Measurements from ENCODE around the gene MYMK.

DNA sequence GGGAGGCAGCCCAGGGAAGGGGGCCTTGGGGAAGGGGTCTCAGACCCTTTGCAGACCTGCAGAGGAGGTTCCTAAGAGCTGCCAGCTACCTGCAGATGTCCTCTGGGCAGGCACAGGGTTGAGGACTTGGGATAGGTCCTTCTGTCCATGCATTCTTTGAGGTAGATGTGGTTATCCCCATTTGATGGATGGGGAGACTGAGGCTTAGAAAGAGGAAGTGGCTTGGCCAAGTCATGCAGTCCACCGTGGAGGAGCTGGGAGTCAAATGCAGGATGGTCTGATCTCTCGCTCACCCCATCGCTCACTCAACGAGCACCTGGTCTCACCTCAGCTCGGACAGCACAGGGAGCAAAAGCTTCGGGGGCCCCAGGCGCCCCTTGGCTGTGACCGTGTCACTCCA is 30.0 kb upstream of the MYMK start:
- TF ChIP-seq, protein P1, sequence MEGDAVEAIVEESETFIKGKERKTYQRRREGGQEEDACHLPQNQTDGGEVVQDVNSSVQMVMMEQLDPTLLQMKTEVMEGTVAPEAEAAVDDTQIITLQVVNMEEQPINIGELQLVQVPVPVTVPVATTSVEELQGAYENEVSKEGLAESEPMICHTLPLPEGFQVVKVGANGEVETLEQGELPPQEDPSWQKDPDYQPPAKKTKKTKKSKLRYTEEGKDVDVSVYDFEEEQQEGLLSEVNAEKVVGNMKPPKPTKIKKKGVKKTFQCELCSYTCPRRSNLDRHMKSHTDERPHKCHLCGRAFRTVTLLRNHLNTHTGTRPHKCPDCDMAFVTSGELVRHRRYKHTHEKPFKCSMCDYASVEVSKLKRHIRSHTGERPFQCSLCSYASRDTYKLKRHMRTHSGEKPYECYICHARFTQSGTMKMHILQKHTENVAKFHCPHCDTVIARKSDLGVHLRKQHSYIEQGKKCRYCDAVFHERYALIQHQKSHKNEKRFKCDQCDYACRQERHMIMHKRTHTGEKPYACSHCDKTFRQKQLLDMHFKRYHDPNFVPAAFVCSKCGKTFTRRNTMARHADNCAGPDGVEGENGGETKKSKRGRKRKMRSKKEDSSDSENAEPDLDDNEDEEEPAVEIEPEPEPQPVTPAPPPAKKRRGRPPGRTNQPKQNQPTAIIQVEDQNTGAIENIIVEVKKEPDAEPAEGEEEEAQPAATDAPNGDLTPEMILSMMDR (IDR thresholded peaks at IDR 0.05): no peak
- TF ChIP-seq POLR2A (IDR thresholded peaks at IDR 0.05): no peak
